Inflammatory macrophage treated with lipopolysaccharide for 1 hour (primary cell): ENCODE measurements around the gene HMGB4.

Experiments used
- DNase-seq, 2 donors: peaks; one replicate each; pipeline ENCODE4 v3.0.0-alpha.2; 2020 to 2022

HMGB4 gene

GRCh38 chr1:33848205-33848937 lies 15.5 kb upstream of the HMGB4 start:
- no peak for DNase-seq

DNA sequence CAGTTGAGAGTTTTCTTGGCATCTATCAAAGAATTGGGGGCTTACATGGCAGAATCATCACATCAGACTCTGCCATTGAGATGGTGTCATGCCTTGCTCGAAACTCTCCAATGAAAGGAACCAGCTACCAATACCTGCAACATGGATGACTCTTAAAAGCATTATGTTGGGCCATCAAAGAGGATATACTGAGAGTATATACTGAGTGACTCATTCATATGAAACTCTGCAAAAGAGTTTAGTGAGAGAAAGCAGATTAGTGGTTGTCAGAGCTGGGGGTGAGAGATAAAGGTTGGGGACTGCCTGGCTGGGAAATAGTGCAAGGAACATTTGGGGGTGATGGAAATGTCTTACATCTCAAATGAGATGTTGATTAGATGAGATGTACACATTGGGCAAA lies 14.7 kb upstream of the HMGB4 start:
- DNase-seq = no peak

- DNase-seq = no peak
Measured at GRCh38 chr1:33850481-33850880, 13.4 kb upstream of the HMGB4 start.

DNA sequence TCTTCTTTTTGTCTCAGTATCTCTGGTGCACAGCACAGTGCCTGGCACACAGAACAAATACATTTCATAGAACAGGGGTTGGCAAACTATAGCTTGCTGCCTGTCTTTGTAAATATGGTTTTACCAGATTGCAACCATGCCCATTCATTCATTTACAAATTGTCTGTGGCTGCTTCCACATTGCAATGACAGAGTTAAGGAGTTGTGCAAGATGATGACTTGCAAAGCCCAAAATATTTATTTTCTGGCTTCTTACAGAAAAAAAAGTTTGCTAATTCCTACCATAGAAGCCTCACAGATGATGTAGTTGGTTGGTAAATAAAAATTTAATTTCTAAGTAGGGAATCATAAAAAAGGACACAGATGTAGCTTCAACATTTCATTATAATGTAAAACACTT lies 11.2 kb upstream of the HMGB4 start:
- no peak for DNase-seq

- no peak for DNase-seq
Measured at GRCh38 chr1:33853431-33853830, 10.4 kb upstream of the HMGB4 start.

DNA sequence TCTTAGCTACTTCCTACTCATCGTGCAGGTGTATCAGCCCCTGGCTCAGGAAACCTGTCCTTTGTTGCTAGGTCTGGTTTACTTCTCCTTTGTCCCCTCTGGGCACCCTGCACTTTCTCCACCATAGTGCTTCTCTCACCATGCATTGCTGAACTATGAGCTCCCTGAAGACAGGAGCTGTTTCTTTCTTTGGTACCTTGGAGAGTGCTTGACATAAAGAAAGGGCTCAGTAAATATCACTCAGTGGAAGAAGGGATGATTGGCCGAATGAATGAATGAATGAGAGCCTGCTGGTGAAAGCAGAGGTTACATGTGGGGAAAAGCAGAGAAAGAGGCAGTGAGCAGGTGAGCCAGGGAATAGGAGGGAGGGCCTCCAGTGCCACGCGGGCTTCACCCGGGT lies 9.8 kb upstream of the HMGB4 start:
- DNase-seq = no peak

- DNase-seq = no peak
Measured at GRCh38 chr1:33860671-33861070, 3.2 kb upstream of the HMGB4 start.

DNA sequence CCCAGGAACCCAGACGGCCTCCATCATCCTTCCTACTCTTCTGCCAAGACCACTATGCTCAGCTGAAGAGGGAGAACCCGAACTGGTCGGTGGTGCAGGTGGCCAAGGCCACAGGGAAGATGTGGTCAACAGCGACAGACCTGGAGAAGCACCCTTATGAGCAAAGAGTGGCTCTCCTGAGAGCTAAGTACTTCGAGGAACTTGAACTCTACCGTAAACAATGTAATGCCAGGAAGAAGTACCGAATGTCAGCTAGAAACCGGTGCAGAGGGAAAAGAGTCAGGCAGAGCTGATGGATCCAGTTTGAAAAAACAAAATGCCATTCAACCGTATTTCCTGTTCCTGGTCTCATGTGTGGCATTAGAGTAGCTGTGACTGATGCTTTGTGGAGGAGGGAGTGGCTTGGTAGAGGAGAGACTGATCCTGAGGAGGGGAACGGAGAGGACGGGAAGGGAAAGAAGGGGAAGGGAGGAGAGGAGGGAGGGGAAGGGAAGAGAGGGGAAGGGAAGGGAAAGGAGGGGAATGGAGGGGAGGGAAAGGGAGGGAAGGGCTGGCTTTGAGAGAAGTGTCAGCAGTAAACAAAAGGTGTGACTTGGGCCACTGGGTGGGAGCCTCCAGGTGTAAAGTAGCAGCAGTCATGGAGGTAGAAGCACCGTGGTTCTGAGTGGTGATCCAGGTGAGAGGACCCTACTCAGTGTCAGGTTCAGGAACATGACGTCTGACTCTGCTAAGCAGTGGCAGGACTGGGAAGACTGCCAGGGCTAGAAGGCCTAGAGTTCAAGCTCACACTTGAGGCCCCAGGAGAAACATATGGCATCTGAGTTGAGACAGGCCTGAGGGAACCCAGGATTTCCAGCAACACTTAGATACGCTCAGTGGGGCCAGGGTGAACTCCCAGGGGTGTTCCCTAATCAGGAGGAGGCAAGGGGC lies 846 bp downstream of the HMGB4 start:
- DNase-seq = no peak

DNA sequence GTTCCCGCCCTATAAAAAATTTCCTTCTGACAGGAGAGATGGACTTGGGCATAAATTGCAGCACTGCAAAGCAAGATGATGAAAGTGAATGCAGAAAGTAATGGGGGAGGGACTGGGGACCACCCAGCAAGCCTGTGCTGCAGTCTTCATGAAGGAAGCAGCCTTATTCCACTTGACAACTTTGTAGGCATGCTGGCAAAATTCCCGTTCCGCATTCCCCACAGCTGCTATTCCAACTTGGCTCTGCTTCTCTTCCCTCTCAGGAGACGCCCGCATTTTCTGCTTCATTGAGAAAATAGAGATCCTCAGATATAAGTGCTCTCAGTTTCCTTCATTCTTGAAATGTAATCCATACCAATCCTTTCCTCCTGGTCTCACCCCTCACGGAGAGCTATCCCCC lies 2.4 kb downstream of the HMGB4 start:
- DNase-seq = no peak

- DNase-seq = no peak
Measured at GRCh38 chr1:33867684-33868083, 3.8 kb downstream of the HMGB4 start.

DNA sequence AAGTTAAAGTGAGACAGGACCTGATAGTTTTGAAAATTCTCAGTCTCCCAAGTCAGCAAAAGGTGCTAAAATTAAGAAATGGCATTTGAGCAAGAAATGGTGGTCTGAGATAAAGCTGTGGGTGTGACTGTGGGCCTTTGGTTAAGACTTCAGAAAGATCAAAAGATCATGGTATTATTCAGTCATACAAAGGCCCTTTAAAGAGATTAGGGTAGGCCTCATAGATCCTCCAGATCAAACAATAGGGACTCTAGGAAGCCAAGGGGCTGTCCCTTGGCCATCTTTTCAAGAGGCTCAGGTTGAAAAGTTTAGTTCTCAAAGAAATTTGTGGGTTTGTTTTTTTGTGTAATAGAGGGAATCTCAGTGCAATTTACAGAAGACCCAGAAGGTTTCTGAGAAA lies 8.4 kb downstream of the HMGB4 start:
- DNase-seq = no peak

DNA sequence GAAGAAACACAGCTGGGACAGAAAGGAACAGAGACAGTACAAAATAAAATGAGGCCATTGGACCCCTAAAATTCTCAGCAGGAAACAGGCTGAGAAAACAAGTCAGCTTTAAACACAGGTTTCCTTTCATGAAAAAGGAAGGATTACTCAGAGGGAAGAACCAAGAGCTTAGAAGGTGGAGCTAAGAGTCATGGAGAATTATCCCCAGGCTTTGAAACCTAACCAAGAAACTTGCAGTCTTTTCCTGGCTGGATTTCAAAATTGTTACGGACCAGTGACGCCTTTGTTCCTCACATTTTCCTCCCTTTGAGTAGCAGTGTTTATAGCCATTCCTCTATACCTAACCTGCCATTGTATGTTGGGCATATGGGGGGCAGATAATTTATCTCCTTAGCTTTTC lies 8.8 kb downstream of the HMGB4 start:
- no peak for DNase-seq

- no peak for DNase-seq
Measured at GRCh38 chr1:33874636-33875035, 10.8 kb downstream of the HMGB4 start.

GRCh38 chr1:33875862-33876261 lies 12.0 kb downstream of the HMGB4 start:
- DNase-seq = no peak

DNA sequence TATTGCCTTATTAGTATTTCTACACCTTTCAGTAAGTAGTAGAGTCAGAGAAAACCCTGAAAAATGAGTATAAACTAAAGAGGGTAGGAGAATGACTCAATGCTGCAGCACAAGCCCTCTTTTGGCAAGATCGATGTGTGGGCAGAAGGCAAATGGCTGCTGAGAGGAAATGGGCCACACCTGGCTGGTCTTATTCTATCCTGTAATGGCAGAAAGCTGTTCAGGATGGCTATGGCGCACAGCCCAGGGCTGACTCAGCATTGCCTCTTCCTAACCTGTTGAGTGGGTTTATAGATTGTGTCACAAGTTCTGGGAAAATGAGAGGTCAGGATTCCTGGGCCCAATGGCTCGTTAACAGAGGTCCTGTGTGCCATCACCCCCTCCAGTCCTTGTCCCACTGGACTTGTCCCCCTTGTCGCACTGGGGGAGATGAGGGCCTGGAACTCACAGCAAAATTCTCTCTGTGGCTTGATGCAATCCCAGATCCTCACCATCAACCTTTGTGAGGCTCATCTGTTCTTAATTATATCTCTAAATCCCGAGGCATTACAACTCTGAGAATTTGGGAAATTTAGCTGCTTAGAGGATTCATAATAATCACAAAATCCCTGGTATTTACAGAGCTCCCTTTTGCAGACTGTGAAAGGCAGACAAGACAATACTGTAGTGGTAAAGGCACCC lies 13.2 kb downstream of the HMGB4 start:
- DNase-seq = no peak

DNA sequence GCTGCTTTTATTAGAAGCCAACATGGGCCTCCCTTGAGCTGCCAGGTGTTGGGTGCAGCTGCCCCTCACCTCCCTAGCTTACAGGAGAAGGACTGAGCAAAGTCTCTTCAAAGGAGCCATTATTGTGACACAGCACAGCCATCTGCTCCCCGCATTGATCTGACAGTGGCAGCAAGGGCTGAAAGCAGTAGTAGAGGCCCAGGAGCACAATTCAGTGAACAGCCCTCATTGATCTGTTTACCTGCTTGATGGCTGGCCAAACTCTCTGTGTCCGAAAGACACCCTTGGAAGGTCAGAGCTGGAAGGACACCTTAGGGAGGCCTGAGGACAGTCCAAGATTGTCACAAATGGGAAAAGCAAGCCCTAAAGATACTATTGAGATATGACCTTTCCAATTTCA lies 14.5 kb downstream of the HMGB4 start:
- DNase-seq = no peak

- DNase-seq = no peak
Measured at GRCh38 chr1:33880305-33880704, 16.4 kb downstream of the HMGB4 start.

- no peak for DNase-seq
Measured at GRCh38 chr1:33886496-33886895, 22.6 kb downstream of the HMGB4 start.

DNA sequence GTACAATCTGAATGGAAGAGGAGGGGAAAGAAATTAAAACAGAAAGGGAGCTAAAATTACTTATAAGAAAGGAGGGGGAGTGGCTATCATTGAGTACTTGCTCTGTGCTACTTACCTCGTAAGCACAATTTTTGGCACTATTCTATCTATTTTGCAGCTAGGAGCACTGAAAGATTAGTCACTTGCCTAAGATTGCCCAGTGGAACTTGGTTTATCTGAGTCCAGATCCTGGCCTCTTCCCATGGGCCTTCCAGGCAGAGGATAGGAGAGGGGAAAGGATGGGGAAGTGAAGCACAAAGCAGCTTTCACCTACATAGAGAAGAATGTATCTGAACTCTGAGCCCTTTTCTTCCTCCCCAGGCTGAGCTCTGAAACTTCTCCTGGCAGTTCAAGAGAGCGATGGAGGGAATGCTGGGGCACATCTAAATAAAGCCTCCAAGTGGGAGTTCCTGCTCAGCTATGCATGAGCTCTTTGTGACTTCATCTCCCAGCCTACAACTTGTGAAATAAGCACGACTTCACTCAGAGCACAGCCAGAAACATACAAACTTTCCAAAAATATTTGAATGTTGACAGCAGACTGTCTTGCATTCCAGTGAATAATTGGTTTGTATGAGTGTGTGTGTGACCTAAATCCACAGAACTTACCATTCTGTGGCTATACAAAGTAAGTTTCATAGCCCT lies 29.4 kb downstream of the HMGB4 start:
- no peak for DNase-seq

DNA sequence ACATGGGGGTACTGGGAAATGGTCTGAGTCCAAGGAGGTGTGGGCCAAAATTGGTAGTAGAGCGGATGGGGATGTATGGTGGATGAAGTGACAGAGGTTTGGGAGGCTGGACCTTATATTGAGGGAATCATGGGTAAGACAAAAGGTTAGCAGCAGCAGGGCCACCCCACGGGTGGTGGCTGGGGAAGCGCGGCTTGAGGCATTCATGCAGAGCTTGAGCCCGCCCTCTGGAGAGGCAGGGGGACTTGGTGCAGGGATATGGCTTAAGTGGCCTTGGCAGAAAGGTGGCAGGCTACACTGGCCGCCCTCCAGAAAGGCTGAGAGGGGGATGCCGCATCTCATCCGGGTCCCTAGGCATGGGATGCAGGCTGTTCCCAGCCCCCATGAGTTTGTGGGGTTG lies 31.5 kb downstream of the HMGB4 start:
- no peak for DNase-seq

- no peak for DNase-seq
Measured at GRCh38 chr1:33895976-33896375, 32.1 kb downstream of the HMGB4 start.

DNA sequence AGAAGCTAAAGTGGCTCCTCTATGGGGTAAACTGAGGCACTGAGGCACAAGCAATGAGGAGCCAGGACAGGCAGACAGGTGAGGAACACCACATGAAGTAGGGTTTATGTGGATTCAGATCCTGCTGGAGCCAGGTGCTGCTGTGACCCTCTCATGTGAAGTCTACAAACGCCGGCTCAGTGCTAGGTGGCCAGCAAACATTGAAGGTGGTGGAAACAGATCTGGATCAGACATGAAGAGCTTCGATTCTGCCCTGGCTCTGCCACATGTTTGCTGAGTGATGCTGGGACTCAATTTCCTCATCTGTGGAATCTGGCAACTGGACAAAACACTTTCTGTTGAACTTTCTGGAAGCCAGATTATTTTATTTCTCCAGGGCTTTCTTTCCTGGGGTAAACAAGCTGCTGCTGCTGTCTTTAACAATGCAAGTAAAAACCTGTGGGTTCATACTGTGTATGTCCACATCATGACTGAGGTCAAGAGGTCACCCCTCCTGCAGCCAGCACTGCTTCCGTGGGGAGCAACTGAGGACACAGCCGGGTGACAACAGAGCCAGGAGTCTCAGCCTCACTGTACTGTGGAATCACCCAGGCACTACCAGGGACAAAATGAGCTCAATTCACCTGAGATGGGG lies 33.3 kb downstream of the HMGB4 start:
- no peak for DNase-seq

DNA sequence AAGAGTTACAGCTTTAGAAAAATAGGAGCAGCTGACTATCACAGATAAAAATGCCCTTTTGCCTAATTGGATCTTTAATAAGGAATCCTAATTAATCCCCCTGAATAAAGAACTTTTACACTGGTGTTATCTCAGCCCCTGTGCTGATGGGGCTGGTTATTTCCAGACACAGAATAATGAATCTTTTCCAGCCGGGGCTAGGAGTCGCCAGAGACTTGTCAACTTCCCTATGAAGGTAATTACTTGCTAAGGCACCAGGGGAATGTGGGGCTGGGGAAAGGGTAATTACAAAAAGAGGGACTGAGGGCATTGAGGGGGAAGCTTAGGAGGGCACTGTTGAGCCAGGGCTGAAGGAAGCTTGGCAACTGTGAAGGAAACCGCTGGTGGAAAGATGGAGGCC lies 34.5 kb downstream of the HMGB4 start:
- no peak for DNase-seq
